ACHN (cell line): Measurements from ENCODE around the gene ZNF850.
"Not testable (repeated sequence)": the region's sequence is repeated elsewhere in the genome, so short reads cannot be mapped to it uniquely, and the experiment has no call there.

Experiments
- DNase-seq: peaks from one replicate; pipeline ENCODE4 v3.0.0-alpha.2; 2015
- in situ Hi-C: cut with HindIII; loops from 2 replicates; pipeline ENCODE4 v1.10.0; 2017; ENCODE audit warnings: low sequenced_read_pairs, low pct_ligation_motif_present, low pct_unique_long_range_greater_than_20kb

The ZNF850 gene

DNA sequence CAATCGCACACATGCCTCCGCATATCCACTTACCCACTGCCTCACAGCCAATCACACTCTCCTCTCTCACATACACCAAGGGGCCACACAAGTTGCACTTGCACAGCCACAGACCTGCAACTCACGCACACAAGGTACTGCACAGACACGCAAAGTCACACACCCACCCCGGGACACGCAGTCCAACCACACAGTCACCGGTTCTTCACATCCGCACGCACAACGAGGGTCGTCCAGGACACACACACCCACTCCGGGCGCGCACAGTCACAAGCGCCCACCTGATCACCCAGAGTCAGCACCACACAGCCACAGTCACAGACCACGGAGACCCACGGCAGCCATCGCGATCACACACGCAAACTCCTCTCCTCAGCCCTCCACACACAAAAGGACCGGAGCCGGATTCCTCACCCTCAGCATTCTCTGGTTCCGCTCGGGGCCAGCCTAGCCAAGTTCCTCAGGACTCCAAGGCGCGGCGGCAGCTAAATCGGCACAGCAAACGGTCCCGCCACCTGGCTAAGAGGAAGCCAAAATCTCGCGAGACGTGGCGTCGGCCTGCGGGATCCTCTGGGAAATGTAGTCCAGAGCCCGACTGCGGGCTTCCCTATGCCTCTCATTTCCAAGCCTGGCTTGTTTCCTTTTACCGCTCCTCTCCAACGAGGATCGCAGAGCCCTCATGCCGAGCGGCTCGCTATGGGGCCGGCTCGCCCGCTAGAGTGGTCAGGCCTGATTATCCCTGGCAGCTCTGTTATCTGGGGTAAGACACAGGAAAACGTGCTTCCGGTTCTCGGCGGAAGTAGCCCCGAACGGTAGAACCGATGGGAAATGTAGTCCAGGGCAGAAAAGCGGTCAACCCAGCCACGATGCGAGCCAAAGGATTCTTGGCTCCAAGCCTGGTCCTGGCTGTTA, at the start of gene ZNF850:
TSS of gene ZNF850 (minus strand) at position 497 of the 912 bp plus-strand sequence. CDS start 10,201 bp downstream, outside the sequence.
- in situ Hi-C loops: no loop called here
- DNase-seq: peak; percentile 90

DNA sequence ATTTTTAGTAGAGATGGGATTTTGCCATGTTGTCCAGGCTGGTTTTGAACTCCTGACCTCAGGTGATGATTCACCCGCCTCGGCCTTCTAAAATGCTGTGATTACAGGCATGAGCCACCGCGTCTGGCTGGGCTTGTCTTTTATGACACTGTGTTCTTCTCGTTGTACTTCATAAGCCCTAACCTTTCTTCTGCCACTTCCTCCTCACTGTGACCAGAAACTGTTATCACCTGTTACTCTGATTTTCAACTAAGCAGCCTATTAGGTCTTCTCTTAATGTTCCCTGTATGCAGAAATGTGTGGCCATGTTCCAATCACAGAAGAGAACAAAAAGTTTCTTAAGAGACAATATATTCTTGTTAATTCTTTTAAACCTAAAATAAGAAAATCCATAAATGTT, 49.2 kb upstream of the ZNF850 start:
- in situ Hi-C loops: no loop called here

DNA sequence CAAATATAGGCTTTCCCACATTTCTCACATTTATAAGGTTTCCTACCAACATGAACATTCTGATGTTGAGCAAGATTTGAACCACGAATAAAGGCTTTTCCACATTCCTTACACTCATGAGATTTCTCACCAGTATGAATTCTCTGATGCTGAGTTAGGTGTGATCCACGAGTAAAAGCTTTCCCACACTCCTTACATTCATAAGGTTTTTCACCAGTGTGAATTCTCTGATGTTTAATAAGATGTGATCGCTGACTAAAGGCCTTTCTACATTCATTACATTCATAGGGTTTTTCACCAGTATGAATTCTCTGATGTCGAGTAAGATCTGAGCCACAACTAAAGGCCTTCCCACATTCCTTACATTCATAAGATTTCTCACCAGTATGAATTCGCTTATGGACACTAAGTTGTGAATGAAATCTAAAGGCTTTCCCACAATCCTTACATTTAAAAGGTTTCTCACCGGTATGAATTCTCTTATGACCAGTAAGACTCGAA, 46.6 kb upstream of the ZNF850 start:
- DNase-seq: no peak
- in situ Hi-C loops: no loop called here

More for the DNA sequence above, 49.2 kb upstream of the ZNF850 start:
- DNase-seq: no peak

DNA sequence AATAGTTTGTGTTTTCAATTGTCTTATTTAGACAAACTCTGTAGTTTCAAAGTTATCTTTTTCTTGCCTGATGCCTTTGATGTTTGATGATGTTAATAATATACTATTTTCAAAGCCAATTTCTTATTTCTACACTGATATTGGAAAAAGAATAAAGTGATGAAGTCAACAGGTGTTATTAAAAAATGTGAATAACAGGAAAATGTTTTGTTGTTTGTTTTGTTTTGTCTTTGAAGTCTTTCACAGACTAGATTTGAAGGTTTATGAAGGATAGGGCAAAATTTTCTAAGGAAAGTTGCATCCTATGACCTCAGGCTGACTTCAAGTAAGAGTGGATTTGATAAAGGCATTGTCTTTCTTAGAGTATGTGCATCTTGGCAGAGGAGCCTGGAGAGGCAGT, 34.4 kb upstream of the ZNF850 start:
- no peak for DNase-seq
- in situ Hi-C loops: no loop called here

DNA sequence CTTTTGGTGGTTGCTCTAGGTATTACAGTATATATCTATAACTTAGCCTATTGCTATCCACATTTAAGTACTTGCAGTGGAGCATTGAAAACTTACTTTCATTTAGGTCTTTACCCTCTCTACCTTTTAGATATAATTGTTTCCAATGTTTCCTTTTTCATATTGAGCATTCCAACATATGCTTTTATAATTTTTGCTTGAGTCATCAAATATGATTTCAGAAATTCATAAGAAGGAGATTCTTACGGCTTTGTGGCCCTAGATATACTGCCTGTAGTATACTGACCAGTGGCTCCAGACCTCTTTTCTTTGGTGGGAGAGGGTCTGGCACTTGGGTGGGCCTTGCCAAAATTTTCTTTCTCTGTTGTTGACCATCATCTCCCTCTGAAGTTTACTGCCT, 32.8 kb upstream of the ZNF850 start:
- no peak for DNase-seq
- in situ Hi-C loops: no loop called here

DNA sequence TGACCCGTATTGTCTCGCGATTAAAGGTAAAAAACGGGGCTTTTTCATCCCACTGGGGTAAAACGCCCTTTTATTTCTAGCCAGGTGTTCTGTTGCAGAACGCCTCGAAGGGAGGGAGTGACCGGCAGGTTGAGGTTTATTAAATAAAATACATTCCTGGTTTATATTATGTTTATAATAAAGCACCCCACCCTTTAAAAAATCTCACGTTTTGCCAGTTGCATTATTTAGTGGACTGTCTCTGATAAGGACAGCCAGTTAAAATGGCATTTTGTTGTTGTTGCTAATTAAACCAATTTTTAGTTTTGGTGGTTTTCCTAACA, 25.1 kb upstream of the ZNF850 start:
- in situ Hi-C loops: no loop called here
- DNase-seq: no peak

DNA sequence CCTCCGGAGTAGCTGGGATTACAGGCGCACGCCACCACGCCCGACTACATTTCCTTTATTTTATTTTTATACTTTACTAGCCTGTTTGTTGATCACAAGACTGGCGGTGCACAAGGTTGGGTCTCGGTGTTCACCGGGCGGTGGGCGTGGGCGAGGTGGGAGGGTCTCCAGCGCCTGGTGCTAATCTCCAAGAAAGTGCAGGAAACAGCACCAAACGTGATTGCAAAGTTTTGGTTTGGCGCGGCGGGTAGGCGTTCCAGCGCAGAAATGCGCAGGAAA, 24.0 kb upstream of the ZNF850 start:
- in situ Hi-C loops: no loop called here
- DNase-seq: no peak

DNA sequence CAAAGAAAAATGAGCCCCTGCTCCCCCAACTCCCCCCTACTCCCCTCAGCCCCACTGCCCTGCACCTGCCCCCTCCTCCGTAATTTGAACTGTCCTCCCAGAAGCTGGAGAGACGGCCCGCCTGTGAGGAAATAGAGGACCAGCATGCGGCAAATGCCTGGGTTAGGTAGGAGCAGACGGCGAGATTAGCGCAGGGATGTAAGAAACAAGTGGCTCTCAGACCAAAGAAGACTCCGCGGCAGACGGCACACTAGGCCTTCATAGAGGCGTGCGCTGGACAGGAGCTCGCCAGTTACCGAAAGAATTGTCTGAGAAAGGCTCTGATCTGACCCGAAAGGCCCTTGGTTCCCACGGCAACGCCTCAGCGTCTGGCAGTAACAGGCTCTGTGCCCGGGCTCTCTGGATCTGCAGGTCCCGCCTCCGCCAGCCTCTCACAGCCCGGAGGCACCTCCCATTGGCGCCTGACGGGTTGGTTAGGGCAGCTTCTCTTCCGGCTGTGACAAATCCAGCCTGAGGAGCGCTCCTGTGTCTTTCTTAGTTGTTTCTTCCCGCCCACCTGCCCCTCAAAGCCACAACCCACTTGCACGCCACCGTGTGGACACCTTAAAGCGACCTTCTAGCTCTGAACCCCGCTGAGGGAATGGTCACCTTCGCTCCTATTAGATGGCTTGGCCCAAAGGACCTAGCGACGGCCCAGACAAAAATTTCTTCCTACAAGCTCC, 19.0 kb upstream of the ZNF850 start:
- in situ Hi-C loops, DNase-seq: not testable (repeated sequence)

DNA sequence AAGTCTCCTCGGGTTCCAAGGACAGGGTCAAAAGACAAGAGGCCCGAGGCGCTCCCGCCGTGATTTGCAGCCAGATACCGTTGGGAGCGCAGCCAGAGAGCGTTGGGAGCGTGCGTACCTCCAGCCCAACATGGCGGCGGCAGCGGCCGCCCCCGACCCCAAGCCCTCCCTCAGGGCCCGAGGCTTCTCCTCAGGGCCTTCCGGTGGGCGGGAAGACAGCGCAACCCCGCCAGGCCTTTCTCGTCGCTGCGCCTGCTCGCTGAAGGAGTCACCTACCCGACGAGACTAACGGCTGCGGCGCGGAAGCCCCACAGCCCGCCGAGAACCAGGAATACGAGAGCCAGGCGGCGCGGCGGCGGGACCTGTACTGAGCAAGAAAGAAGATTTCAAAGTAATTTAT, 3.2 kb upstream of the ZNF850 start:
- in situ Hi-C loops: no loop called here
- DNase-seq: no peak

DNA sequence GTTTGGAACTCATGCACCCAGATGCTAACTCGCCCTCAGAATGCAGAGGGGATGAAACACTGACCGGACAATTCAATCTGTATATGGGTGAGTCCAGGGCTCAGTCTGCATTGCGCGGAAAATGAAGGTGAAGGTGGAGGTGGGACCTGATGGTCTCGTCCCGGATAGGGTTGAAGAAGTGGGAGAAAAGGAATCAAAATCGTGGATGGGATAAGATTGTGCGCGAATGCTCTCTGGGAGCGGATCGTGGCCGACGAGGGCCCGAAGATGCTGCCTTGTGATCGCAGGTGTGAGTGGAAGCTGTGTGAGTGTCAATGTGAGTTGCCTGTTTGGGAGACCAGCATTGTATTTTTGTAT, 594 bp upstream of the ZNF850 start:
- DNase-seq: no peak
- in situ Hi-C loops: no loop called here

DNA sequence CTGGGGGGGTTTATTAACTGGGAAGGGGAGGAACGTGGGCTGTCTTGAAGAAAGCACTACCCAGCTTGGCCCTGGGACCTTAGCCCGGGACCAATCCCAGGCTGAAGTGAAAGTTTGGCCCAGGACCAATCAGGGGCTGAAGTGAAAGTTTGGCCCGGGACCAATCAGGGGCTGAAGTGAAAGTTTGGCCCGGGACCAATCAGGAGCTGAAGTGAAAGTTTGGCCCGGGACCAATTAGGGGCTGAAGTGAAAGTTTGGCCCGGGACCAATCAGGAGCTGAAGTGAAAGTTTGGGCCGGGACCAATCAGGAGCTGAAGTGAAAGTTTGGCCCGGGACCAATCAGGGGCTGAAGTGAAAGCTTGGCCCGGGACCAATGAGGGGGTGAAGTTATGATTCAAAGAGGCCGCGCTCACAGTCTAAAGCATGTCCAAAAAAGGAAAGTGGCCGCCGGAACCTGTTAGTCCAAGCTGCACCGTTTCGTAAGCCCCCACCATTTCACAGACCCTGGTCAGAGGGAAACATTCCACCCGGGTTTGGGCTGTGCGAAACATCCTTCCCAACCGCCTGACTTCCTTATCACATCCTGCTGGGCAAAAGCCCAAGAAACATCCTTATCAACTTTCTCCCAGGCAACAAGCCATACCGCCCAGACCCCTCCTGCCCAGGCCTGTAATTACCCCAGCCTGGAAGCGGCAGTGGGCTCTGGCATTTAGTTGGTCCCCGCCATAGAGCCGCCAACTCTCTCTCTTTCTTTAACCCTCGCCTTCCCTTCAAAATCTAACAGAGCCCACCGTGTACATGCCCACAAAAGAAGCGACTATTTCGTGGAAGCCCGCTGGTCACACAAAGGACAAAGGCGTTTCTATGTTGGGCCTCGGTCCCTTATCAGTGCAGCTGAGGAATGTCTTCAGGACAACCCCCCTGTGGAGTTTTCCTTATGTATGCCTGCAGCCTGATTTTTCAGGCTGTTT, 1.1 kb downstream of the ZNF850 start:
- in situ Hi-C loops: no loop called here
- DNase-seq: peak; percentile 55

DNA sequence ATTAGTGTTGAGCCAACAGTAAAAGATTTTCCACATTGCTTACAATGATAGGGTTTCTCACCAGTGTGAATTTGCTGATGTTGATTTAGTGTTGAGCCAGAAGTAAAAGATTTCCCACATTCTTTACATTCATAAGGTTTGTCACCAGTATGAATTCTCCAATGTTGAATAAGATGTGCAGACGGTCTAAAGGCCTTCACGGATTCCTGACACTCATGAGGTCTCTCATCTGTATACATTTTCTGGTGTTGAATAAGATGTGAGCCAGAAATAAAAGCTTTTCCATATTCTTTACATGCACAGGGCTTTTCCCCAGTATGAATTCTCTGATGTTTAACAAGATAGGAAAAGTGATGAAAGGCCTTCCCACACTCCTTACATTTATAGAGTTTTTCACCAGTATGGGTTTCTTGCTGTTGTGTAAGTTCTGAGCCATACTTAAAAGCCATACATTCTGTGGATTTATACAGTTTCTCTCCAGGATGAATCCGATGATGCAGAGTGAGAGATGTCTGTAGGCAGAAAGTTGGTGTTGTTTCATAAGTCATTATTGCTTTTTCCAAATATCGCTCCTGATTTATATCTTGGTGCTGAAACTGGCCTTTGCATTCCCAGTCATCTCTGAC, 22.4 kb downstream of the ZNF850 start:
- DNase-seq: no peak
- in situ Hi-C loops: no loop called here

DNA sequence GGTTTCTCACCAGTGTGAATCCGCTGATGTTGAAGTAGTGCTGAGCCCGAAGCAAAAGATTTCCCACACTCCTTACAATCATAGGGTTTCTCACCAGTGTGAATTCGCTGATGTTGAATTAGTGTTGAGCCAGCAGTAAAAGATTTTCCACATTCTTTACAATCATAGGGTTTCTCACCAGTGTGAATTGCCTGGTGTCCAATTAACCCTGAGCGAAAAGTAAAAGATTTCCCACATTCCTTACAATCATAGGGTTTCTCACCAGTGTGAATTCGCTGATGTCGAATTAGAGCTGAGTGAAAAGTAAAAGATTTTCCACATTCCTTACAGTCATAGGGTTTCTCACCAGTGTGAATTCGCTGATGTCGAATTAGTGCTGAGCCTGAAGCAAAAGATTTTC, 23.0 kb downstream of the ZNF850 start:
- DNase-seq, in situ Hi-C loops: not testable (repeated sequence)

DNA sequence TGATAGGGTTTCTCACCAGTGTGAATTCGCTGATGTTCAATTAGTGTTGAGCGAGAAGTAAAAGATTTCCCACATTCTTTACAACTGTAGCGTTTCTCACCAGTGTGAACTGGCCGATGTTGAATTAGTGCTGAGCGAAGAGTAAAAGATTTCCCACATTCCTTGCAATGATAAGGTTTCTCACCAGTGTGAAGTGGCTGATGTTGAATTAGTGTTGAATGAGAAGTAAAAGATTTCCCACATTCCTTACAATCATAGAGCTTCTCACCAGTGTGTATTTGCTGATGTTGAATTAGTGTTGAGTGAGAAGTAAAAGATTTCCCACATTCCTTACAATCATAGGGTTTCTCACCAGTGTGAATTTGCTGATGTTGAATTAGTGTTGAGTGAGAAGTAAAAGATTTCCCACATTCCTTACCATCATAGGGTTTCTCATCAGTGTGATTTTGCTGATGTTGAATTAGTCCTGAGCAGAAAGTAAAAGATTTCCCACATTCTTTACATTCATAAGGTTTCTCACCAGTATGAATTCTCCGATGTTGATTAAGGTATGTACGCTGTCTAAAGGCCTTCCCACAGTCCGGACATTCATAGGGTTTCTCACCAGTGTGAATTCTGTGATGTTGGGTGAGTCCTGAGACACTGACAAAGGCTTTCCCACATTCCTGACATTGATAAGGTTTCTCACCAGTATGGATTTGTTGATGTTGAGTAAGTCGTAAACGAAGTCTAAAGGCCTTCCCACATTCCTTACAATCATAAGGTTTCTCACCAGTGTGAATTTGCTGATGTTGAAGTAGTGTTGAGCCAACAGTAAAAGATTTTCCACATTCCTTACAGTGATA, 24.0 kb downstream of the ZNF850 start:
- in situ Hi-C loops: no loop called here
- DNase-seq: no peak

DNA sequence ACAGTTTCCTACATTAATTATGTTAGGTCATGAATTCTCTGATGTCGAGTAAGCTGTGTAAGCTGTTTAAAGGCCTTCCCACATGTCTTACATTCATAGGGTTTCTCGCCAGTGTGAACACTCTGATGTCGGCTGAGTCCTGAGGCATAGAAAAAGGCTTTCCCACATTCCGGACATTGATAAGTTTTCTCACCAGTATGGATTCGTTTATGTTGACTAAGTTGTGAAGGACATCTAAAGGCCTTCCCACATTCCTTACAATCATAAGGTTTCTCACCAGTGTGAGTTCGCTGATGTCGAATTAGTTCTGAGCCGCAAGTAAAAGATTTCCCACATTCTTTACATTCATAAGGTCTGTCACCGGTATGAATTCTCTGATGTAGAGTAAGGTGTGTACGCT, 24.9 kb downstream of the ZNF850 start:
- DNase-seq: no peak
- in situ Hi-C loops: no loop called here

DNA sequence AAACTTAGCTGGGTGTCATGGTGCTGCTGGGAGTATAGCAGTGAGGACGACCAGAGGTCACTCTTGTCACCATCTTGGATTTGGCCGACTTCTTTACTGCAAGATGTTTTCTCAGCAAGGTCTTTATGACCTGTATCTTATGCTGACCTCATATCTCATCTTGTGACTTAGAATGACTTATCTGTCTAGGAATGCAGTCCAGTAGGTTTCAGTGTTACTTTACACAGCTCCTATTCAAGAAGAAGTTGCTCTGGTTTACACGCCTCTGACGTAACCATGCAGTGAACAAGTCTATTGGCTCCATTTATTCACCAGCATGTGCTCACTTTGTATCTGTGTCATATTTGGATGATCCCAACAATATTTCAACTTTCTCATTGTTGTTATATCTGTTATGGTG, 26.7 kb downstream of the ZNF850 start:
- DNase-seq: no peak
- in situ Hi-C loops: no loop called here

DNA sequence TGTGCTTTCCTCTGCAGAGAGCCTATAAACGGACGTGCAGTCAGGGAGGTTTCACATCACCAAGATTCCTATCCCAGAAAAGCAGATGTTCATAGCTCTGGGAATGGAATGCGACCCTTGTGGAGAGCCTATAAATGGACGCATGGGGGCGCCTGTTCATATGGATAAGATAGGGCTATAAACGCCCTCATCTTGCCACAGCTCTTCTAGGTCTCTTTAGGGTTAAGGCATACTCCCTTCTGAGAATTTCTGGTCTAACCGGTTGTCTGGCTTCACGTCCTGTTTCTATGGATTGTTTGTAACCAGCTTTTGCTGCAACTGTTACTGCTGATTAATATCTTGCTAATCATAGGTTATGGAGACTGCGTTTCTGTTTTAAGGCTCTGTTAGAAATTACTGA, 36.4 kb downstream of the ZNF850 start:
- in situ Hi-C loops, DNase-seq: not testable (repeated sequence)
